Measurements from ENCODE around the gene HIVEP2. TPM values are rescaled to one million over a fixed set of nuclear protein-coding genes. Genes with fewer than 3 reads are reported as not detected.

The HIVEP2 gene
- total RNA-seq, 1 experiment from 2014 or later: 4.2 TPM

DNA sequence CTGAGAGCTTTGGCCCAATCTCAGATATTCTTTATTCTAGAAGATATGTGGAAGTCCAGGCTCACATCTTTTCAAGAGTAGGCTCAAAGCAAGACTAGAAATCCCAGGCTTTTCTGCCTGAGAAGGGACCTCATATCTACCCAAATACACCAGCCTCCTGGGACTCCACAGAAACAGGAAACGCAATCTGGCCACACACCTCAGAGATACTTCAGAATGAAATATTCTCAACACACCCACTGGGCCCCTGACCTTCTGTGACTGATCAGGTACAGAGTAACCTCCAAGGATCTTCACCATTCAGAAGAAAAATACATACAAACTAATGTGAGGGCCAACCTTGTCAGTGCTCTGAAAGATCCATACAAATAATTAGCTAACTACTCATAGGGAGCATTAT lies 183.2 kb downstream of the HIVEP2 start:
- Histone ChIP-seq H4K8ac (replicated peaks; ENCODE audit: insufficient read length, low read depth, low read length) (no peak overlapping the region), H2AK5ac (ENCODE audit: insufficient read length, low read length) (no peak overlapping the region), H2BK12ac (ENCODE audit: insufficient read length, low read depth, low read length) (no peak overlapping the region), H3K79me2 (ENCODE audit: insufficient read depth, low read length) (no peaks in the 10 kb centered on the region), H2BK120ac (ENCODE audit: low read depth, low read length, poor library complexity, severe bottlenecking) (no peak overlapping the region), H3K27me3 (ENCODE audit: insufficient read depth, low read length) (no peaks in the 10 kb centered on the region), H2BK5ac (ENCODE audit: insufficient read length, low read length) (no peak overlapping the region), H3K4ac (ENCODE audit: low read depth, low read length) (no peak overlapping the region), H3T11ph (ENCODE audit: low read length) (no peak overlapping the region), H3K56ac (ENCODE audit: insufficient read length, low read depth, low read length) (no peak overlapping the region), H3K4me2 (ENCODE audit: insufficient read depth, insufficient read length, low read length) (no peak overlapping the region), H2BK20ac (ENCODE audit: low read depth, low read length, poor library complexity, severe bottlenecking) (no peak overlapping the region), H2AFZ (ENCODE audit: low read length) (no peak overlapping the region), H3K23ac (ENCODE audit: insufficient read length, low read depth, low read length) (no peak overlapping the region), H4K5ac (ENCODE audit: insufficient read length, low read depth, low read length) (no peak overlapping the region), H3K79me1 (ENCODE audit: insufficient read depth, low read depth, low read length, poor library complexity, severe bottlenecking) (no peaks in the 10 kb centered on the region), H3K9me3 (ENCODE audit: control insufficient read depth, low read depth, low read length) (no peaks in the 10 kb centered on the region), H3K23me2 (ENCODE audit: insufficient read length, low read depth, low read length, poor library complexity, severe bottlenecking) (no peaks in the 10 kb centered on the region), H3K18ac (ENCODE audit: insufficient read length, low read depth, low read length) (no peak overlapping the region), H4K91ac (ENCODE audit: insufficient read length, low read depth, low read length) (no peak overlapping the region), H4K20me1 (ENCODE audit: control insufficient read depth, insufficient read depth, insufficient read length) (no peaks in the 10 kb centered on the region), H3K4me1 (ENCODE audit: insufficient read depth, low read length) (no peaks in the 10 kb centered on the region), H2BK15ac (ENCODE audit: low read depth, low read length) (no peak overlapping the region), H3K27ac (ENCODE audit: insufficient read length, low read depth, low read length) (no peak overlapping the region), H3K9ac (ENCODE audit: extremely low read depth, insufficient read length, low read length) (no peak overlapping the region), H3K14ac (ENCODE audit: insufficient read depth, low read length) (no peak overlapping the region)
- Mint-ChIP-seq H3K27me3 (ENCODE audit: low read depth) (no peaks in the 10 kb centered on the region), H3K4me1 (no peaks in the 10 kb centered on the region), H3K36me3 (ENCODE audit: insufficient read depth in 1 of 3, low read depth in 3 of 3) (peaks cover 2 to 24% (median 15%) of the 10 kb centered on the region in 3 experiments; a peak in 5 of 7 replicates), H3K4me3 (no peak overlapping the region), H3K9me3 (no peaks in the 10 kb centered on the region), H3K27ac (no peak overlapping the region)
- no peak for TF ChIP-seq CTCF (conservative IDR thresholded peaks at IDR 0.05)
- DNase-seq: no peak
- no CpG with 5 or more reads among the region's 1 CpG for WGBS (ENCODE audit: extremely low coverage, insufficient read length, low lambda C conversion rate)
